K562 (cell line): Measurements from ENCODE around the gene MAP1A. TPM values are rescaled to one million over a fixed set of nuclear protein-coding genes. Genes with fewer than 3 reads are reported as not detected.

Experiments
- ATAC-seq: fragments of 200-7000 bp; cut with Tn5 transposase; 3 replicates; pipeline ENCODE4 v1.9.1; 2020; ENCODE audit warnings: moderate library complexity
- BruUV-seq: library from RNA; stranded (reverse); fragments of 400-500 nt; replicated peaks from 2 replicates; lab custom pipeline; 2021; lab: Mats Ljungman, UMichigan
- CTCF ChIA-PET: fragments of 300-600 bp; formaldehyde crosslinking; extraction: SDS; loops from one replicate; lab custom pipeline; 2021; ENCODE audit warnings: low intra/inter-chr PET ratio; lab: Yijun Ruan, JAX
- POLR2A ChIA-PET: fragments of 300-600, 350-650 bp; sonication (Branson Sonifier 250); formaldehyde crosslinking; extraction: SDS; loops from one replicate; lab custom pipeline; 2021; ENCODE audit warnings: antibody characterized with exemption, inconsistent platforms; lab: Yijun Ruan, JAX
- DNase-seq, 4 experiments: peaks; one replicate each; pipeline versions ENCODE4 v3.0.0 to v3.0.0-alpha.2; 2011 to 2018; ENCODE audit warnings: low spot score in 3 of 4, mixed read lengths in 3 of 4; ENCODE audit errors: extremely low read depth in 1 of 4
- FAIRE-seq: peaks from 2 replicates; lab custom pipeline; 2011; peaks lifted over from hg19 to GRCh38; lab: Jason Lieb, UNC
- H2AFZ ChIP-seq: 2 replicates; pipeline ENCODE4 v1.6.0; 2011; ENCODE audit warnings: low read depth, low read length, control low read depth, inconsistent platforms
- H3K27ac ChIP-seq: fragments of 200-600 bp; 3 replicates; pipeline ENCODE4 v1.8.0; 2011; ENCODE audit warnings: low read depth, mild to moderate bottlenecking, control low read depth, inconsistent platforms, low read length, moderate library complexity, mixed read lengths; ENCODE audit errors: extremely low read depth
- H3K27me3 ChIP-seq, 2 experiments: fragments of 300-600 bp in 1 of 2; 2 replicates in 1 of 2; 3 replicates in 1 of 2; pipeline versions ENCODE4 v1.6.0 to v1.8.0; 2011; ENCODE audit warnings: inconsistent platforms in 2 of 2, low read length in 2 of 2, mild to moderate bottlenecking in 1 of 2, mixed read lengths in 1 of 2, moderate library complexity in 1 of 2; ENCODE audit not compliant: control insufficient read depth in 2 of 2, insufficient read depth in 2 of 2
- H3K36me3 ChIP-seq: fragments of 300-600 bp; 3 replicates; pipeline ENCODE4 v1.8.0; 2011; ENCODE audit warnings: mild to moderate bottlenecking, low read length, inconsistent platforms; ENCODE audit not compliant: control insufficient read depth, insufficient read depth
- H3K4me1 ChIP-seq, 2 experiments: fragments of 200-600 bp in 1 of 2; replicated peaks in 1 of 2; 2 replicates in 1 of 2; 3 replicates in 1 of 2; pipeline versions ENCODE4 v1.5.1 to v1.8.0; 2011; ENCODE audit warnings: inconsistent platforms in 2 of 2, low read length in 2 of 2, mild to moderate bottlenecking in 1 of 2, mixed read lengths in 1 of 2, moderate library complexity in 1 of 2; ENCODE audit not compliant: control insufficient read depth in 2 of 2, insufficient read depth in 2 of 2
- H3K4me2 ChIP-seq: 2 replicates; pipeline ENCODE4 v1.6.1; 2011; ENCODE audit warnings: low read length, control low read depth, inconsistent platforms, mixed read lengths; ENCODE audit not compliant: insufficient read depth
- H3K4me3 ChIP-seq: fragments of 200-600 bp; sonication (generic), shearing (Covaris generic); 2 replicates; pipeline ENCODE4 v1.5.1; 2016; ENCODE audit warnings: control low read depth, inconsistent platforms
- H3K79me2 ChIP-seq: fragments of 200-600 bp; 3 replicates; pipeline ENCODE4 v1.8.0; 2011; ENCODE audit warnings: low read length, inconsistent platforms; ENCODE audit not compliant: control insufficient read depth, insufficient read depth
- H3K9ac ChIP-seq, 2 experiments: 2 replicates each; pipeline versions ENCODE4 v1.6.0 to v1.6.1; 2011; ENCODE audit warnings: low read depth in 2 of 2, low read length in 2 of 2, control low read depth in 1 of 2, inconsistent platforms in 1 of 2, mild to moderate bottlenecking in 1 of 2, mixed read lengths in 1 of 2; ENCODE audit not compliant: insufficient read depth in 1 of 2
- H3K9me1 ChIP-seq: one replicate; pipeline ENCODE4 v1.6.0; 2011; ENCODE audit warnings: inconsistent platforms, mild to moderate bottlenecking, low read length, moderate library complexity; ENCODE audit not compliant: control insufficient read depth, insufficient read depth
- H3K9me3 ChIP-seq: replicated peaks from 2 replicates; pipeline ENCODE4 v1.5.1; 2011; ENCODE audit warnings: low read depth, low read length, inconsistent platforms; ENCODE audit not compliant: control insufficient read depth, insufficient read depth
- H4K20me1 ChIP-seq: replicated peaks from 2 replicates; pipeline ENCODE4 v1.6.1; 2011; ENCODE audit warnings: low read length, inconsistent platforms, mixed read lengths; ENCODE audit not compliant: control insufficient read depth, insufficient read depth
- BHLHE40 ChIP-seq: IDR thresholded peaks from 2 replicates; pipeline ENCODE4 v1.6.1; 2011; ENCODE audit warnings: low read length, improper control_type of control experiment
- GABPA ChIP-seq: fragments of 200-800 bp; sonication (Bioruptor generic); conservative IDR thresholded peaks from 2 replicates; pipeline ENCODE4 v1.6.1; 2016; ENCODE audit warnings: low read depth, missing genetic modification characterization, missing compliant biosample characterization
- IFI16 ChIP-seq: fragments of 250-450 bp; sonication (Bioruptor Pico); IDR thresholded peaks from 2 replicates; pipeline ENCODE4 v2.1.2; 2022; ENCODE audit warnings: mild to moderate bottlenecking, inconsistent platforms
- L3MBTL2 ChIP-seq: fragments of 450-650 bp; IDR thresholded peaks from 2 replicates; pipeline ENCODE4 v1.6.1; 2016; ENCODE audit warnings: mild to moderate bottlenecking, moderate library complexity
- MBD2 ChIP-seq: sonication (generic); IDR thresholded peaks from 2 replicates; pipeline ENCODE4 v1.6.1; 2016; ENCODE audit warnings: low read depth, borderline replicate concordance
- MTA3 ChIP-seq: fragments of 450-650 bp; formaldehyde crosslinking; IDR thresholded peaks from 2 replicates; pipeline ENCODE4 v1.6.1; 2017; ENCODE audit warnings: mild to moderate bottlenecking, borderline replicate concordance
- U2AF2 ChIP-seq: fragments of 200-400 bp; formaldehyde crosslinking; optimal IDR thresholded peaks from 2 replicates; pipeline ENCODE3; 2017; ENCODE audit warnings: low read depth, mild to moderate bottlenecking, low read length
- XRCC4 ChIP-seq: IDR thresholded peaks from one replicate; pipeline ENCODE4 v1.6.1; 2011; ENCODE audit not compliant: insufficient read depth, insufficient read length; ENCODE audit errors: extremely low read depth
- ZNF274 ChIP-seq: IDR thresholded peaks from 2 replicates; pipeline ENCODE4 v1.6.1; 2011; ENCODE audit warnings: low read depth, mild to moderate bottlenecking, low read length, moderate library complexity, borderline replicate concordance
- ZNF445 ChIP-seq: fragments of 250-450 bp; sonication (Bioruptor Pico); IDR thresholded peaks from 2 replicates; pipeline ENCODE4 v1.4.0; 2020; ENCODE audit warnings: low read depth, mild to moderate bottlenecking, moderate library complexity
- ZZZ3 ChIP-seq: fragments of 450-650 bp; IDR thresholded peaks from 2 replicates; pipeline ENCODE4 v1.6.1; 2016; ENCODE audit warnings: antibody characterized with exemption, mild to moderate bottlenecking, moderate library complexity
- WGBS: fragments of 100-300 bp; shearing (Covaris generic); methylation state at CpG from one replicate; pipeline ENCODE4 v1.1.6; 2016; ENCODE audit warnings: low coverage, mixed read lengths; ENCODE audit not compliant: insufficient coverage; ENCODE audit errors: missing lambda C conversion rate; 5-methylcytosine and 5-hydroxymethylcytosine counted together
- in situ Hi-C: fragments of 300-500 bp; cut with MboI; formaldehyde crosslinking; loops from 4 replicates; pipeline ENCODE4 v1.15.0; 2018; ENCODE audit warnings: inconsistent platforms, mixed read lengths
- intact Hi-C: fragments of 100-400 bp; cut with micrococcal nuclease; formaldehyde crosslinking; loops from 2 replicates; pipeline ENCODE4 v1.14.2; 2022
- polyA plus RNA-seq, 8 experiments: library from polyadenylated mRNA; depleted of rRNA in 4 of 8; stranded (reverse) in 5 of 8; unstranded in 3 of 8; fragments of >200 nt; fragmentation: Nextera tagmentation in 2 of 8; fragmentation: Illumina TruSeq in 1 of 8; extraction: Ambion mirVana in 2 of 8; extraction: Trizol in 1 of 8; gene quantifications; 2 replicates each; pipeline versions ENCODE4 v1.2.1 to v1.2.3, GENCODE V29; 2011 to 2014; ENCODE audit warnings: inconsistent platforms in 1 of 8, missing spikeins in 1 of 8
- total RNA-seq, 7 experiments: library from RNA; depleted of rRNA in 6 of 7; stranded (reverse); fragments of >200 nt in 6 of 7; fragmentation: Illumina TruSeq in 2 of 7; extraction: Trizol in 2 of 7; gene quantifications; 2 replicates each; pipeline versions ENCODE4 v1.2.1 to v1.2.3, GENCODE V29; 2011 to 2021; ENCODE audit warnings: low replicate concordance in 1 of 7
- TF ChIP-seq, protein P1 (sequence below): sonication (generic); formaldehyde crosslinking; IDR thresholded peaks from 2 replicates; pipeline ENCODE4 v1.8.0; 2022; ENCODE audit warnings: missing genetic modification reagents, mild to moderate bottlenecking, borderline replicate concordance
- TF ChIP-seq, protein P2 (sequence below): sonication (generic); formaldehyde crosslinking; IDR thresholded peaks from 2 replicates; pipeline ENCODE4 v1.8.0; 2022; ENCODE audit warnings: missing genetic modification reagents, mild to moderate bottlenecking, moderate library complexity, borderline replicate concordance
- TF ChIP-seq, protein P3 (sequence below): fragments of 250-450 bp; sonication (Bioruptor Pico); IDR thresholded peaks from 2 replicates; pipeline ENCODE4 v1.8.0; 2022; ENCODE audit warnings: moderate library complexity, mild to moderate bottlenecking, inconsistent platforms

Gene MAP1A
- total and polyA plus RNA-seq, 9 of the 15 experiments (the other 6 are each of a cell fraction or from before 2014, with no cell fraction given), result 2.0 to 20.3 (median 7.3) TPM

DNA sequence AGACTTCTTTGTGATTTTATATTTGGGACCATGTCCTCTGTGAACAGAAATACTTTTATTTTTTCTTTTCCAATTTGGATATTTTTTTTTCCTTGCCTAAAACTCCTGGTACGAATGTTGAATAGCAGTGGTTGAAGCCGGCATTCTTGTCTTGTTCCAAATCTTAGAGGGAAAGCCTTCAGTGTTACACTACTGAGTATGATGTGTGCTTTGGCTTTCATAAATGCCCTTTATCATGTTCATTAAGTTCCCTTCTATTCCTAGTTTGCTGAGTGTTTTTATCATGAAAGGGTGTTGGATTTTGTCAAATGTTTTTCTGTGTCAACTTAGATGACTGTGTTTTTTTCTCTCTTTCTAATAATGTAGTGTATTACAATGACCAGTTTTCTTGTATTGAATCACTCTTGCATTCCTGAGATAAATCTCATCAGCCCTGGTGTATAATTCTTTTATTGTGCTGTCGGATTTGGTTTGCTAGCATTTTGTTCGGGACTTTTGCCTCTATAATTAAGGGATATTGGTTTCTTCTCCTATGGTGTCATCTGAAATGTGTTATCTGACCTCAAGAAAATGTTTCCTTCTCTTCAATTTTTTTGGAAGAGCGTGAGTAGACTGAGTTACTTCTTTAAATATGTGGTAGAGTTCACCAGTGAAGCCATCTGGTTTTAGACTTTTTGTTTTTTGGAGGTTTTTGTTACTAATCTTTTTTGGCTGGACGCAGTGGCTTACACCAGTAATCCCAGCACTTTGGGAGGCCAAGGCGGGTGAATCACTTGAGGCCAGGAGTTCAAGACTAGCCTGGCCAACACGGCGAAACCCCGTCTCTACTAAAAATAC, 33.3 kb downstream of the MAP1A start:
- no peaks in the 10 kb centered on the region for H3K27me3 ChIP-seq
- DNase-seq (no peak), FAIRE-seq (no peak), ATAC-seq (no peak)
- in situ Hi-C loops (no loop called here), intact Hi-C loops (no loop called here)
- ChIA-PET CTCF (no interaction called here), POLR2A (interaction anchor here (1.0 kb wide), 1 partner anchor 22 kb away, joined by 3 read pairs; no protein-coding TSS in a partner anchor)
- no peak overlapping the region for H3K4me3 ChIP-seq
- peaks cover 5% of the 10 kb centered on the region; the same call in 1 of the 3 replicates for H3K36me3 ChIP-seq
- TF ChIP-seq, protein P1, sequence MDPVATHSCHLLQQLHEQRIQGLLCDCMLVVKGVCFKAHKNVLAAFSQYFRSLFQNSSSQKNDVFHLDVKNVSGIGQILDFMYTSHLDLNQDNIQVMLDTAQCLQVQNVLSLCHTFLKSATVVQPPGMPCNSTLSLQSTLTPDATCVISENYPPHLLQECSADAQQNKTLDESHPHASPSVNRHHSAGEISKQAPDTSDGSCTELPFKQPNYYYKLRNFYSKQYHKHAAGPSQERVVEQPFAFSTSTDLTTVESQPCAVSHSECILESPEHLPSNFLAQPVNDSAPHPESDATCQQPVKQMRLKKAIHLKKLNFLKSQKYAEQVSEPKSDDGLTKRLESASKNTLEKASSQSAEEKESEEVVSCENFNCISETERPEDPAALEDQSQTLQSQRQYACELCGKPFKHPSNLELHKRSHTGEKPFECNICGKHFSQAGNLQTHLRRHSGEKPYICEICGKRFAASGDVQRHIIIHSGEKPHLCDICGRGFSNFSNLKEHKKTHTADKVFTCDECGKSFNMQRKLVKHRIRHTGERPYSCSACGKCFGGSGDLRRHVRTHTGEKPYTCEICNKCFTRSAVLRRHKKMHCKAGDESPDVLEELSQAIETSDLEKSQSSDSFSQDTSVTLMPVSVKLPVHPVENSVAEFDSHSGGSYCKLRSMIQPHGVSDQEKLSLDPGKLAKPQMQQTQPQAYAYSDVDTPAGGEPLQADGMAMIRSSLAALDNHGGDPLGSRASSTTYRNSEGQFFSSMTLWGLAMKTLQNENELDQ (CRISPR knock-in tag), result no peak
- TF ChIP-seq MTA3, result no peak
- TF ChIP-seq L3MBTL2, result no peak
- TF ChIP-seq BHLHE40, result no peak
- no peak for TF ChIP-seq U2AF2
- TF ChIP-seq MBD2, result no peak
- TF ChIP-seq, protein P2, sequence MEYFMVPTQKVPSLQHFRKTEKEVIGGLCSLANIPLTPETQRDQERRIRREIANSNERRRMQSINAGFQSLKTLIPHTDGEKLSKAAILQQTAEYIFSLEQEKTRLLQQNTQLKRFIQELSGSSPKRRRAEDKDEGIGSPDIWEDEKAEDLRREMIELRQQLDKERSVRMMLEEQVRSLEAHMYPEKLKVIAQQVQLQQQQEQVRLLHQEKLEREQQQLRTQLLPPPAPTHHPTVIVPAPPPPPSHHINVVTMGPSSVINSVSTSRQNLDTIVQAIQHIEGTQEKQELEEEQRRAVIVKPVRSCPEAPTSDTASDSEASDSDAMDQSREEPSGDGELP (CRISPR knock-in tag), result no peak
- TF ChIP-seq ZZZ3, result no peak
- no peak for TF ChIP-seq ZNF274
- TF ChIP-seq ZNF445 (CRISPR knock-in tag), result no peak
- TF ChIP-seq XRCC4, result no peak
- no peak for TF ChIP-seq IFI16
- TF ChIP-seq, protein P3, sequence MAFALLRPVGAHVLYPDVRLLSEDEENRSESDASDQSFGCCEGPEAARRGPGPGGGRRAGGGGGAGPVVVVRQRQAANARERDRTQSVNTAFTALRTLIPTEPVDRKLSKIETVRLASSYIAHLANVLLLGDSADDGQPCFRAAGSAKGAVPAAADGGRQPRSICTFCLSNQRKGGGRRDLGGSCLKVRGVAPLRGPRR (CRISPR knock-in tag), result no peak
- no peak for TF ChIP-seq GABPA (tag)
- H2AFZ ChIP-seq, result no peak overlapping the region
- no TSS peak for BruUV-seq
- no peak overlapping the region for H3K9ac ChIP-seq
- H4K20me1 ChIP-seq, result no peaks in the 10 kb centered on the region
- no peak overlapping the region for H3K27ac ChIP-seq
- WGBS, result 81% methylated on average over 6 of the region's 10 CpGs
- H3K9me3 ChIP-seq, result no peaks in the 10 kb centered on the region
- no peaks in the 10 kb centered on the region for H3K9me1 ChIP-seq
- no peaks in the 10 kb centered on the region for H3K79me2 ChIP-seq
- no peaks in the 10 kb centered on the region for H3K4me1 ChIP-seq
- H3K4me2 ChIP-seq, result no peak overlapping the region
